GM12878 (cell line): ENCODE data around the gene VRK3.

Experiments used
- EGR1 ChIP-seq, 2 experiments: IDR thresholded peaks; 1 replicate in 1 of 2; 2 replicates in 1 of 2; pipeline ENCODE4 v1.6.1; 2011 to 2012; ENCODE audit warnings: low read depth in 2 of 2, low read length in 2 of 2, borderline replicate concordance in 1 of 2, mild to moderate bottlenecking in 1 of 2, moderate library complexity in 1 of 2
- KDM1A ChIP-seq: fragments of 200-600 bp; sonication (generic); IDR thresholded peaks from 2 replicates; pipeline ENCODE4 v1.6.1; 2016; ENCODE audit warnings: borderline replicate concordance
- RB1 ChIP-seq: fragments of 450-650 bp; formaldehyde crosslinking; IDR thresholded peaks from 2 replicates; pipeline ENCODE4 v1.6.1; 2017; ENCODE audit warnings: mild to moderate bottlenecking, borderline replicate concordance
- TARDBP ChIP-seq: IDR thresholded peaks from 2 replicates; pipeline ENCODE4 v1.6.1; 2016; ENCODE audit warnings: borderline replicate concordance
- TF ChIP-seq, protein P1 (sequence below): IDR thresholded peaks from 2 replicates; pipeline ENCODE4 v1.6.1; 2011; ENCODE audit warnings: low read depth, low read length, improper control_type of control experiment, borderline replicate concordance
- TF ChIP-seq, protein P2 (sequence below): IDR thresholded peaks from 2 replicates; pipeline ENCODE4 v1.6.1; 2011; ENCODE audit warnings: low read depth, mild to moderate bottlenecking, low read length, moderate library complexity, borderline replicate concordance; ENCODE audit errors: extremely low read depth

DNA sequence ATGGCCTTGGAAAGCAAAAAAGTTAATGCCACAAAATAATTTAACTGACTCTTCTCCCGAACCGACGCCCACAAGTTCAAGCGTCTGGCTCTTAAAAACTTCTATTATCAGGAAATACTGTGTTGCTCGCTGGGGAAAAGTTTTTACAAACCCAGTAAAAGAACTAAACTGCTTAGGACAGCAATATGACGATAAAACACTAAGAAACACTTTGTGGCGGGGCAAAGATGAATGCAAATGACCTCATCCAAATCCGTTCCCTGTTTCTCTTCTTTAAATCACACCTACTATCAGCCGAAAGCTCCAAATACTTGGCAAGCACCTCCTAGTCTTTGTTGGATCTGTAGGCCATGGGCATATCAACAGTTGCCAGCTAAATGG lies 69.1 kb downstream of the VRK3 start:
- TF ChIP-seq, protein P1, sequence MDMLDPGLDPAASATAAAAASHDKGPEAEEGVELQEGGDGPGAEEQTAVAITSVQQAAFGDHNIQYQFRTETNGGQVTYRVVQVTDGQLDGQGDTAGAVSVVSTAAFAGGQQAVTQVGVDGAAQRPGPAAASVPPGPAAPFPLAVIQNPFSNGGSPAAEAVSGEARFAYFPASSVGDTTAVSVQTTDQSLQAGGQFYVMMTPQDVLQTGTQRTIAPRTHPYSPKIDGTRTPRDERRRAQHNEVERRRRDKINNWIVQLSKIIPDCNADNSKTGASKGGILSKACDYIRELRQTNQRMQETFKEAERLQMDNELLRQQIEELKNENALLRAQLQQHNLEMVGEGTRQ: no peak
- TF ChIP-seq TARDBP: no peak
- TF ChIP-seq EGR1 (IDR thresholded peaks at IDR 0.05; ENCODE audit: borderline replicate concordance in 1 of 2, low read depth in 2 of 2, low read length in 2 of 2): no peak
- no peak for TF ChIP-seq RB1
- TF ChIP-seq, protein P2, sequence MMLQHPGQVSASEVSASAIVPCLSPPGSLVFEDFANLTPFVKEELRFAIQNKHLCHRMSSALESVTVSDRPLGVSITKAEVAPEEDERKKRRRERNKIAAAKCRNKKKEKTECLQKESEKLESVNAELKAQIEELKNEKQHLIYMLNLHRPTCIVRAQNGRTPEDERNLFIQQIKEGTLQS: no peak
- TF ChIP-seq KDM1A: no peak
